SK-N-SH (cell line): Measurements from ENCODE around the gene DHX16. TPM values are rescaled to one million over a fixed set of nuclear protein-coding genes. Genes with fewer than 3 reads are reported as not detected.

Experiments
- CTCF ChIA-PET: fragments of 300-600, 350-600 bp; formaldehyde crosslinking; extraction: SDS; loops from one replicate; lab custom pipeline; 2021; lab: Yijun Ruan, JAX
- POLR2A ChIA-PET: fragments of 350-600 bp; sonication (Branson Sonifier 250); formaldehyde crosslinking; extraction: SDS; loops from one replicate; lab custom pipeline; 2020; ENCODE audit warnings: antibody characterized with exemption, inconsistent platforms; lab: Yijun Ruan, JAX
- DNase-seq: peaks from one replicate; pipeline ENCODE4 v3.0.0; 2012
- H2AFZ ChIP-seq: fragments of 200-600 bp; sonication (generic); 2 replicates; pipeline ENCODE4 v1.8.1; 2016; ENCODE audit warnings: antibody characterized with exemption, mild to moderate bottlenecking, low read depth
- H3F3A ChIP-seq: fragments of 200-600 bp; sonication (generic); replicated peaks from 2 replicates; pipeline ENCODE3; 2016; ENCODE audit warnings: antibody characterized with exemption, mild to moderate bottlenecking; ENCODE audit not compliant: insufficient read depth
- H3K27ac ChIP-seq, 2 experiments: fragments of 200-500 bp in 1 of 2; fragments of 200-600 bp in 1 of 2; sonication (Bioruptor generic) in 1 of 2; sonication (generic), shearing (Covaris generic) in 1 of 2; 2 replicates each; pipeline versions ENCODE4 v1.5.1 to v1.6.1; 2014 to 2016; ENCODE audit warnings: low read depth in 2 of 2, inconsistent platforms in 1 of 2, low read length in 1 of 2, mild to moderate bottlenecking in 1 of 2, mixed read lengths in 1 of 2
- H3K27me3 ChIP-seq: fragments of 200-600 bp; sonication (generic), shearing (Covaris generic); 2 replicates; pipeline ENCODE4 v1.6.1; 2016; ENCODE audit warnings: mixed run types; ENCODE audit not compliant: insufficient read depth
- H3K36me3 ChIP-seq, 2 experiments: fragments of 200-500 bp in 1 of 2; fragments of 200-600 bp in 1 of 2; sonication (Bioruptor generic) in 1 of 2; sonication (generic) in 1 of 2; replicated peaks in 1 of 2; 2 replicates each; pipeline versions ENCODE3 to v1.5.1; 2014 to 2016; ENCODE audit warnings: low read length in 1 of 2, mild to moderate bottlenecking in 1 of 2; ENCODE audit not compliant: insufficient read depth in 2 of 2, control insufficient read depth in 1 of 2
- H3K4me1 ChIP-seq, 2 experiments: fragments of 200-500 bp in 1 of 2; fragments of 200-600 bp in 1 of 2; sonication (Bioruptor generic) in 1 of 2; sonication (generic), shearing (Covaris generic) in 1 of 2; 2 replicates each; pipeline versions ENCODE4 v1.5.1 to v1.6.1; 2014 to 2016; ENCODE audit warnings: low read depth in 1 of 2, low read length in 1 of 2, mixed run types in 1 of 2; ENCODE audit not compliant: insufficient read depth in 2 of 2, control insufficient read depth in 1 of 2
- H3K4me2 ChIP-seq: fragments of 200-600 bp; sonication (generic), shearing (Covaris generic); 2 replicates; pipeline ENCODE4 v1.6.1; 2017; ENCODE audit warnings: mixed run types
- H3K4me3 ChIP-seq, 2 experiments: fragments of 200-500 bp in 1 of 2; fragments of 200-600 bp in 1 of 2; sonication (Bioruptor generic) in 1 of 2; sonication (generic), shearing (Covaris generic) in 1 of 2; 2 replicates each; pipeline versions ENCODE4 v1.5.1 to v1.8.1; 2014 to 2016; ENCODE audit warnings: low read depth in 2 of 2, inconsistent platforms in 1 of 2, low read length in 1 of 2, mild to moderate bottlenecking in 1 of 2, mixed read lengths in 1 of 2, moderate library complexity in 1 of 2
- H3K79me2 ChIP-seq: fragments of 200-600 bp; sonication (generic); 2 replicates; pipeline ENCODE4 v1.8.1; 2017; ENCODE audit warnings: mild to moderate bottlenecking; ENCODE audit not compliant: insufficient read depth
- H3K9ac ChIP-seq: fragments of 200-600 bp; sonication (generic); 2 replicates; pipeline ENCODE4 v1.6.1; 2017; ENCODE audit warnings: mixed run types
- H3K9me2 ChIP-seq: fragments of 200-600 bp; sonication (generic); 2 replicates; pipeline ENCODE4 v1.6.1; 2017; ENCODE audit warnings: mixed run types
- H3K9me3 ChIP-seq: fragments of 200-600 bp; sonication (generic); 2 replicates; pipeline ENCODE4 v1.6.1; 2017; ENCODE audit warnings: mixed run types, mild to moderate bottlenecking, moderate library complexity
- H4K20me1 ChIP-seq: fragments of 200-600 bp; sonication (generic); 2 replicates; pipeline ENCODE4 v1.6.1; 2017; ENCODE audit warnings: mild to moderate bottlenecking, mixed run types; ENCODE audit not compliant: insufficient read depth
- ELF1 ChIP-seq: IDR thresholded peaks from 2 replicates; pipeline ENCODE4 v1.4.0; 2012
- FOSL2 ChIP-seq: IDR thresholded peaks from 2 replicates; pipeline ENCODE4 v1.4.0; 2012; ENCODE audit warnings: low read depth, mild to moderate bottlenecking, moderate library complexity, borderline replicate concordance
- FOXM1 ChIP-seq: IDR thresholded peaks from 2 replicates; pipeline ENCODE4 v1.4.0; 2012; ENCODE audit warnings: low read depth, mild to moderate bottlenecking
- GABPA ChIP-seq: IDR thresholded peaks from 2 replicates; pipeline ENCODE4 v1.4.0; 2012; ENCODE audit warnings: low read depth, mild to moderate bottlenecking
- JUND ChIP-seq: IDR thresholded peaks from 2 replicates; pipeline ENCODE4 v1.4.0; 2012
- MXI1 ChIP-seq: IDR thresholded peaks from 2 replicates; pipeline ENCODE4 v1.6.1; 2012; ENCODE audit warnings: mild to moderate bottlenecking, low read depth, low read length, improper control_type of control experiment
- NRF1 ChIP-seq: IDR thresholded peaks from 2 replicates; pipeline ENCODE4 v1.6.1; 2012; ENCODE audit warnings: low read depth, mild to moderate bottlenecking, low read length
- POLR2AphosphoS5 ChIP-seq: IDR thresholded peaks from 2 replicates; pipeline ENCODE4 v1.6.1; 2012; ENCODE audit warnings: low read depth, low read length
- RCOR1 ChIP-seq: fragments of 150-350 bp; IDR thresholded peaks from 2 replicates; pipeline ENCODE4 v1.6.1; 2017; ENCODE audit warnings: antibody characterized with exemption, low read length
- RXRA ChIP-seq: IDR thresholded peaks from 2 replicates; pipeline ENCODE4 v1.4.0; 2012; ENCODE audit warnings: low read depth, mild to moderate bottlenecking, borderline replicate concordance
- SIN3A ChIP-seq: IDR thresholded peaks from 2 replicates; pipeline ENCODE4 v1.6.1; 2012; ENCODE audit warnings: low read depth, mild to moderate bottlenecking, low read length, moderate library complexity, borderline replicate concordance
- SMC3 ChIP-seq: IDR thresholded peaks from 2 replicates; pipeline ENCODE4 v1.6.1; 2012; ENCODE audit warnings: low read depth, low read length, improper control_type of control experiment
- TAF1 ChIP-seq: IDR thresholded peaks from 2 replicates; pipeline ENCODE4 v1.6.1; 2012; ENCODE audit warnings: low read depth, mild to moderate bottlenecking, low read length, moderate library complexity, borderline replicate concordance
- TCF12 ChIP-seq: IDR thresholded peaks from 2 replicates; pipeline ENCODE4 v1.4.0; 2012
- YY1 ChIP-seq: IDR thresholded peaks from 2 replicates; pipeline ENCODE4 v1.4.0; 2012; ENCODE audit warnings: low read depth, mild to moderate bottlenecking
- WGBS: methylation state at CpG from one replicate; pipeline ENCODE4 v1.1.6; 2017; ENCODE audit warnings: low lambda C conversion rate; 5-methylcytosine and 5-hydroxymethylcytosine counted together
- polyA plus RNA-seq, 3 experiments: library from polyadenylated mRNA; depleted of rRNA; stranded (reverse); fragments of >200 nt; gene quantifications; 2 replicates each; pipeline ENCODE4 v1.2.3, GENCODE V29; 2012
- TF ChIP-seq, protein P1 (sequence below): IDR thresholded peaks from 2 replicates; pipeline ENCODE4 v1.4.0; 2012; ENCODE audit warnings: low read depth
- TF ChIP-seq, protein P2 (sequence below): IDR thresholded peaks from 2 replicates; pipeline ENCODE4 v1.4.0; 2012; ENCODE audit warnings: low read depth, borderline replicate concordance
- TF ChIP-seq, protein P3 (sequence below): fragments of 150-350 bp; IDR thresholded peaks from 2 replicates; pipeline ENCODE4 v1.6.1; 2017; ENCODE audit warnings: antibody characterized with exemption, low read length, low read depth, borderline replicate concordance
- TF ChIP-seq, protein P4 (sequence below): fragments of 150-350 bp; IDR thresholded peaks from 2 replicates; pipeline ENCODE4 v1.6.1; 2016; ENCODE audit warnings: mild to moderate bottlenecking, low read depth, low read length
- TF ChIP-seq, protein P5 (sequence below): IDR thresholded peaks from 2 replicates; pipeline ENCODE4 v1.4.0; 2012; ENCODE audit warnings: low read depth, borderline replicate concordance

DHX16 gene
- polyA plus RNA-seq, 1 of the 3 experiments (the other 2 are of a cell fraction), result 59.8 TPM

DNA sequence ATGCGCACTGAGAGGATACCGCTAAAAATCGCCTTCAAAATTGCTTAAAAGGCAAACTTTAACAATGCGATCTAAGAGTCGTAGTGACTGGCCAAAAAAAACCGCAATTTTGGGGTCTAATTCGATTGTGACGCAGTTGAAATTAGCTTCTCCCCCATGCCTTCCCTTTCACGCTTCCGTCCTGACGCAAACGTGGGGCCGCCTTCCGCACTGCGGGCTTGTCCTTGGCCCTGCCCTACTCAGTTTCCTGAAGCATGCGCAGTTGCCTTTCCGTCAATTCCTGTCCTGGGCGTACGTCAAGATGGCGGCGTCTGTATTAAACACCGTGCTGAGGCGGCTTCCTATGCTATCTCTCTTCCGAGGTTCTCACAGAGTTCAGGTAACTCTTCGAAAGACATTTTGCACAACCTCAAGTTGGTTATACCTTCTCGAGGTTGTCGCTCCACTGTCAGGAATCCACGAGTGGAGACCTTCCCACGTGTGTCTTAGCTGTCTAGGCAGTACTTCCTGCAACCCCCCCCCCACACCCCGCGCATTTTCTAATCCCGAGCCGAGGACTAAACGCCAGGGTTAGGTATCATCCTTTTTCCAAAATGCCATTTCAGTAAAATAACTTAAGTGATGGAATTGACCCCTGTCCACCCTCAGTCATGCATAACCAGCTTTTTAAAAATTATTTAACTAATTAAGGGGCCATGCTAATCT, 55.1 kb downstream of the DHX16 start, which contains the start of gene MRPS18B:
MRPS18B (plus strand) TSS at position 276 of the 705 bp plus-strand sequence; CDS start at position 302, 26 bp downstream.
- Histone ChIP-seq H3K36me3 (peaks cover 33 to 47% of the 10 kb centered on the region in 2 experiments), H3K27ac (peak within 1 kb of the TSS; percentile 96 to 98), H3K9me2 (no peaks in the 10 kb centered on the region), H3K4me3 (peak within 1 kb of the TSS; percentile 78 to 94), H3K9me3 (no peaks in the 10 kb centered on the region), H3K9ac (peak within 1 kb of the TSS; percentile 99), H3K4me1 (peaks cover 19 to 28% of the 10 kb centered on the region in 2 experiments), H2AFZ (peak within 1 kb of the TSS; percentile 50), H4K20me1 (peaks cover 13% of the 10 kb centered on the region), H3K4me2 (peak within 1 kb of the TSS; percentile 87), H3K27me3 (no peaks in the 10 kb centered on the region), H3F3A (peaks cover 47% of the 10 kb centered on the region), H3K79me2 (peaks cover 72% of the 10 kb centered on the region)
- DNase-seq, result peak; percentile 82
- under 1% methylated on average over 33 of the region's 34 CpGs for WGBS
- TF ChIP-seq YY1 (peak; percentile 95), NRF1 (peak; percentile 73), ELF1 (peak; percentile 61; the same call in 1 of the 2 replicates), JUND (no peak), SIN3A (peak; percentile 85; the same call in 1 of the 2 replicates), MXI1 (peak; percentile 99), POLR2AphosphoS5 (peak; percentile 93), SMC3 (no peak), FOXM1 (no peak), GABPA (peak; percentile 72), RCOR1 (peak; percentile 51; the same call in 1 of the 2 replicates), TAF1 (peak; percentile 92)
- TF ChIP-seq, protein P1, sequence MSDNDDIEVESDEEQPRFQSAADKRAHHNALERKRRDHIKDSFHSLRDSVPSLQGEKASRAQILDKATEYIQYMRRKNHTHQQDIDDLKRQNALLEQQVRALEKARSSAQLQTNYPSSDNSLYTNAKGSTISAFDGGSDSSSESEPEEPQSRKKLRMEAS, result peak; percentile 96
- ChIA-PET POLR2A (interaction anchor here (0.6 to 2.1 kb wide), 9 partner anchors 8 to 1086 kb away, joined by 3 to 14 read pairs (median 4); partner anchors contain the start of genes ABCF1 and ATAT1), CTCF (interaction anchor here (1.0 to 2.6 kb wide), 3 partner anchors 55 to 105 kb away, joined by 5 to 8 read pairs (median 6); partner anchors contain the start of gene DHX16)

DNA sequence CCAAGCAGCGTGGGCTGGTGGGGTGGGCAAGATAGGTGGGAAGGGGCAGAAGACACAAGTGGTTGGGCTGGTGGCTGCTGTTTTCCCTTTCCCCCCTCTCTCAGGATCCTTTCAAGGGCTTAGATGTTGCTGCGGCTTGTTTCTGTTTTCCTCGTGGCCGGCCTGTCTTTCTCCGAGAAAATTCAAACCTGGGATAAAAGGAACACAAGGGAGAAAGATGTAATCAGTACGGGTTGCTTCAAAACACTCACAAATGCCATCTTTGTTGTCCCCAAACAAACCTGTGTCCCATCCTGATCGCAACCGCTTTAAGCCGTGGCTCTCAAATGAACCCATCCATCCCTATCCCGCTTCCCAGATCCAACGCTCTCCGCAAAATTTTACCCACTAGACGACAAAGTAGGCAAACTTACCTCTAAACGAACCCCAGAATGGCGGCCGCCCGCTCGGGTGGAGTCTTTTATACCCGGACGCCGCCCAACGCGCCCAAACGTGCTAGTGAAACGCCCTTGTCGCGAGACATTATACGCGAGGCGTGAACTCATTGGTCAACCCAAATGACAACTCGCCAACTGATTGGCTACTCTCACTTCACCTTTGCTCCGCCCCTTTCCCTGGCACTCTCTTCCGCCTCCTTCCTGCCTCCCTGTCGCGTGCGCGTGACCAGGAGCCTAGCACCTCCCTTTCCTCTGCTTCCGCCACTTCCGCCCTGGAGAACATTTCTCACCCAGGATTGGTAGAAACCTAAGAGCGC, 55.8 kb downstream of the DHX16 start, which contains the start of gene PPP1R10:
PPP1R10 (minus strand) TSS at position 433 of the 754 bp plus-strand sequence. CDS start 7,299 bp downstream, outside the sequence.
- Histone ChIP-seq H3K79me2 (peaks cover 79% of the 10 kb centered on the region), H3K27me3 (no peaks in the 10 kb centered on the region), H3K9ac (peak within 1 kb of the TSS; percentile 99), H3K4me1 (peaks cover 21 to 32% of the 10 kb centered on the region in 2 experiments), H3K4me2 (peak within 1 kb of the TSS; percentile 87), H3K9me2 (no peaks in the 10 kb centered on the region), H3K4me3 (peak within 1 kb of the TSS; percentile 78 to 94), H3K36me3 (peaks cover 31 to 42% of the 10 kb centered on the region in 2 experiments), H4K20me1 (peaks cover 16% of the 10 kb centered on the region), H2AFZ (peak within 1 kb of the TSS; percentile 50), H3F3A (peaks cover 52% of the 10 kb centered on the region), H3K9me3 (no peaks in the 10 kb centered on the region), H3K27ac (peak within 1 kb of the TSS; percentile 96 to 98)
- under 1% methylated on average over 38 of the region's 40 CpGs for WGBS
- ChIA-PET POLR2A (interaction anchor here (0.6 to 2.1 kb wide), 7 partner anchors 9 to 1087 kb away, joined by 3 to 14 read pairs (median 4); partner anchors contain the start of genes ABCF1 and ATAT1), CTCF (interaction anchor here (1.6 to 2.6 kb wide), 2 partner anchors 62 to 106 kb away, joined by 6 to 8 read pairs; no protein-coding TSS in a partner anchor)
- DNase-seq, result peak; percentile 82
- TF ChIP-seq ELF1 (peak; percentile 87; the same call in 1 of the 2 replicates), JUND (no peak), FOSL2 (no peak), POLR2AphosphoS5 (peak; percentile 100), TCF12 (no peak), SMC3 (no peak), RXRA (no peak)
- TF ChIP-seq, protein P2, sequence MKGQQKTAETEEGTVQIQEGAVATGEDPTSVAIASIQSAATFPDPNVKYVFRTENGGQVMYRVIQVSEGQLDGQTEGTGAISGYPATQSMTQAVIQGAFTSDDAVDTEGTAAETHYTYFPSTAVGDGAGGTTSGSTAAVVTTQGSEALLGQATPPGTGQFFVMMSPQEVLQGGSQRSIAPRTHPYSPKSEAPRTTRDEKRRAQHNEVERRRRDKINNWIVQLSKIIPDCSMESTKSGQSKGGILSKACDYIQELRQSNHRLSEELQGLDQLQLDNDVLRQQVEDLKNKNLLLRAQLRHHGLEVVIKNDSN, result peak; percentile 71; the same call in 1 of the 2 replicates
- TF ChIP-seq, protein P3, sequence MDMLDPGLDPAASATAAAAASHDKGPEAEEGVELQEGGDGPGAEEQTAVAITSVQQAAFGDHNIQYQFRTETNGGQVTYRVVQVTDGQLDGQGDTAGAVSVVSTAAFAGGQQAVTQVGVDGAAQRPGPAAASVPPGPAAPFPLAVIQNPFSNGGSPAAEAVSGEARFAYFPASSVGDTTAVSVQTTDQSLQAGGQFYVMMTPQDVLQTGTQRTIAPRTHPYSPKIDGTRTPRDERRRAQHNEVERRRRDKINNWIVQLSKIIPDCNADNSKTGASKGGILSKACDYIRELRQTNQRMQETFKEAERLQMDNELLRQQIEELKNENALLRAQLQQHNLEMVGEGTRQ, result peak; percentile 31; the same call in 1 of the 2 replicates
- TF ChIP-seq, protein P4, sequence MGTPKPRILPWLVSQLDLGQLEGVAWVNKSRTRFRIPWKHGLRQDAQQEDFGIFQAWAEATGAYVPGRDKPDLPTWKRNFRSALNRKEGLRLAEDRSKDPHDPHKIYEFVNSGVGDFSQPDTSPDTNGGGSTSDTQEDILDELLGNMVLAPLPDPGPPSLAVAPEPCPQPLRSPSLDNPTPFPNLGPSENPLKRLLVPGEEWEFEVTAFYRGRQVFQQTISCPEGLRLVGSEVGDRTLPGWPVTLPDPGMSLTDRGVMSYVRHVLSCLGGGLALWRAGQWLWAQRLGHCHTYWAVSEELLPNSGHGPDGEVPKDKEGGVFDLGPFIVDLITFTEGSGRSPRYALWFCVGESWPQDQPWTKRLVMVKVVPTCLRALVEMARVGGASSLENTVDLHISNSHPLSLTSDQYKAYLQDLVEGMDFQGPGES, result no peak
- TF ChIP-seq, protein P5, sequence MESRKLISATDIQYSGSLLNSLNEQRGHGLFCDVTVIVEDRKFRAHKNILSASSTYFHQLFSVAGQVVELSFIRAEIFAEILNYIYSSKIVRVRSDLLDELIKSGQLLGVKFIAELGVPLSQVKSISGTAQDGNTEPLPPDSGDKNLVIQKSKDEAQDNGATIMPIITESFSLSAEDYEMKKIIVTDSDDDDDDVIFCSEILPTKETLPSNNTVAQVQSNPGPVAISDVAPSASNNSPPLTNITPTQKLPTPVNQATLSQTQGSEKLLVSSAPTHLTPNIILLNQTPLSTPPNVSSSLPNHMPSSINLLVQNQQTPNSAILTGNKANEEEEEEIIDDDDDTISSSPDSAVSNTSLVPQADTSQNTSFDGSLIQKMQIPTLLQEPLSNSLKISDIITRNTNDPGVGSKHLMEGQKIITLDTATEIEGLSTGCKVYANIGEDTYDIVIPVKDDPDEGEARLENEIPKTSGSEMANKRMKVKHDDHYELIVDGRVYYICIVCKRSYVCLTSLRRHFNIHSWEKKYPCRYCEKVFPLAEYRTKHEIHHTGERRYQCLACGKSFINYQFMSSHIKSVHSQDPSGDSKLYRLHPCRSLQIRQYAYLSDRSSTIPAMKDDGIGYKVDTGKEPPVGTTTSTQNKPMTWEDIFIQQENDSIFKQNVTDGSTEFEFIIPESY, result peak; percentile 96
